HS-5 (cell line): ENCODE data around the gene TLR10.

Experiments used
- DNase-seq: peaks from one replicate; pipeline ENCODE4 v3.0.0-alpha.2; 2012; ENCODE audit warnings: low read depth

The TLR10 gene

GRCh38 chr4:38730830-38731646 is 51.8 kb downstream of the TLR10 start:
- DNase-seq: peak; percentile 80

DNA sequence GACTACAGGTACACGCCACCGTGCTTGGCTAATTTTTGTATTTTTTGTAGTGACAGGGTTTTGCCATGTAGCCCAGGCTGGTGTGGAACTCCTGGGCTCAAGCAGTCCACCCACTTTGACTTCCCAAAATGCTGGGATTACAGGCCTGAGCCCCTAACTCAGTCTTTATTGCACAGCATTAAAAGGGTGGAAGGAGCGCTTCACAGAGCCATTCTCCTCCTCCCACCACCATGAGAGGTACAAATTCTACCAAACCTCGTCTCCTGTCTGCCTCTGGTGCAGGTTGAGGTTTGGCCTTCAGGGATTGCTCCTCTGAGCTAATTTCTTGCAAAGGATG is 52.3 kb downstream of the TLR10 start:
- no peak for DNase-seq

GRCh38 chr4:38728631-38729141 is 54.1 kb downstream of the TLR10 start:
- DNase-seq: no peak

DNA sequence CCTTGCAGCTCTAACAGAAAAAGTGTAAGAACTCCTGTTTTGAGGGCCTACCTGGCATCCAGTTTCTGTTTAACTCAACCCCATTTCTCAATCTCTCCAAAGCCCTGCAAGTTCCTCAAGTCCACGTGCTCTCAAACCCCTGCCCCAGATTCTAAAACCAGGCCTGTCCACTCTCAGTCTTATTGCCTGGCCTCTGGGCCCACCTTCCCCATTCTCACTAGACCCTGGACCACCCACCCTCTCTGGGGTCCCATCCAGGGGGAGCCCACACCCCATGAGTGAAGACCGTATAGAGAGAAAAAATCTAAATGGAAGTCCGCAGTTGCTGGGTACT is 58.3 kb downstream of the TLR10 start:
- no peak for DNase-seq

DNA sequence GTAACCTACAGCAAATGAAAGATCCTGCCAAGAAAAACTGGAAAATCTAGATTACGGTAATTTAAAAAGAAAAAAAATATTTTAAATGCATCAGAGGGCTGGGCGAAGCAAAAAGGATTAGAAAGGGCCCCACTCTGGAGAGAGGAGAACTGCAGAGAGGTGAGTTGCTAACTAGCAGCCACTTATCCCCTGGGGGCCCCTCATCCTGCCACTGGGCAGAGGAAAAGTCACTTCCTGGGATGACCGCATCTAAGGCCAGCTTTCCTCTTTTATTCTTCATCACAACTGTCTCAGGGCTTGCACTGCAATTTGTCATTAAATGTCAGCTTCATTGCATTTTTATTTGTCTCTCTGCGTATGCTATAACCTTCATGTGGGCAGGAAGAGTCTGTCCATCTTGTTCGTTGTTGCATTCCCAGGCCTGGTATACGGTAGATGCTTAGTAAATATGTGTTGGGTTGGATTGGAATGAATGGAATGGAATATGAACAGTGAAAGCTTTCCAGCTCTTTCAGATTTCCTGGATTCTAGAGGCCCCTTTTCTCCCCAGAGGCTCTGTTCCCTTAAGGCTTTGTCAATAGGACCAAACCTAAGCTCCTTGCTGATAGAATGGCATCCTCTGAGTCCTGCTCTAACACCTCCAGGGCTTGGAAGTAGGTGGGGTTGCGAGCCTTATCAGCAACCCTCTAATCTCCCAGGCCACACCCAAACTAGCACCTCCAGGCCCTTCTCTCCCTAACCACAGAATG is 58.9 kb downstream of the TLR10 start:
- no peak for DNase-seq

DNA sequence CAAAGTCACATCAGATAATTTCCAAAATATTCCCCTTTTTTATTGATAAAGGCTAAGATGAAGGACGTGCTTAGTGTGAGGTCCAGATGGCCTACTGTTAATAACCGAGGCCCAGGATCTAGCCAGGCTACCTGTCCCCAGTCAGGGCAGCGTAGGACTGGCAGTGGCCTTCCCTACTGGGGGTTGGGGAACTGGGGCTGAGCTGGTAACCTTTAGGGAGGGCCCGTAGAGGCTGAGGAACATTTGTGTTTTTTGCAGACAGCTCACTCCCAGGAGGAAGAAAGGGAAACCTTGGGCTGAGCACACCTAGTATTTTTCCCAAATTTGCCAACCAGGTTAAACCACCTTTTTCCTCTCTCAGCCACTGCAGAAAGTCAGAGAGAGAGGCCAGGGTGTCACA is 59.7 kb downstream of the TLR10 start:
- no peak for DNase-seq
